PC-3 (cell line): ENCODE measurements around the gene BLOC1S1. TPM values are rescaled to one million over a fixed set of nuclear protein-coding genes. Genes with fewer than 3 reads are reported as not detected.

Source experiments
- ATAC-seq: fragments of 200-7000 bp; cut with Tn5 transposase; 2 replicates; pipeline ENCODE4 v1.9.1; 2020; ENCODE audit warnings: mild to moderate bottlenecking, moderate library complexity
- BruUV-seq: library from RNA; stranded (reverse); fragments of 400-500 nt; replicated peaks from 2 replicates; lab custom pipeline; 2021; lab: Mats Ljungman, UMichigan
- CTCF ChIA-PET: fragments of 300-600 bp; sonication (Branson Sonifier 250); formaldehyde crosslinking; loops from one replicate; lab custom pipeline; 2022; ENCODE audit warnings: antibody characterized with exemption; lab: Charles Lee
- POLR2A ChIA-PET: fragments of 300-600 bp; sonication (Branson Sonifier 250); formaldehyde crosslinking; loops from one replicate; lab custom pipeline; 2022; ENCODE audit warnings: antibody characterized with exemption; ENCODE audit not compliant: unreplicated experiment; lab: Charles Lee
- DNase-seq: peaks from one replicate; pipeline ENCODE4 v3.0.0-alpha.2; 2015
- H2AFZ ChIP-seq: fragments of 300-600 bp; sonication (generic); 2 replicates; pipeline ENCODE4 v1.6.0; 2016; ENCODE audit warnings: antibody characterized with exemption, low read length
- H3F3A ChIP-seq: fragments of 300-600 bp; sonication (generic); one replicate; pipeline ENCODE4 v1.6.0; 2017; ENCODE audit warnings: antibody characterized with exemption, low read length, control low read depth, mild to moderate bottlenecking; ENCODE audit not compliant: unreplicated experiment
- H3K27ac ChIP-seq: fragments of 300-600 bp; sonication (generic); 2 replicates; pipeline ENCODE4 v1.5.1; 2016; ENCODE audit warnings: mild to moderate bottlenecking, low read length
- H3K27me3 ChIP-seq: fragments of 300-600 bp; sonication (generic); 2 replicates; pipeline ENCODE4 v1.6.1; 2016; ENCODE audit warnings: low read length, mixed read lengths
- H3K36me3 ChIP-seq: fragments of 300-600 bp; sonication (generic); 2 replicates; pipeline ENCODE4 v1.6.1; 2016; ENCODE audit warnings: low read depth, mixed run types, low read length, mixed read lengths
- H3K4me1 ChIP-seq: fragments of 300-600 bp; sonication (generic); 2 replicates; pipeline ENCODE4 v1.5.1; 2016; ENCODE audit warnings: low read length; ENCODE audit not compliant: insufficient read depth
- H3K4me2 ChIP-seq: fragments of 300-600 bp; sonication (generic); 2 replicates; pipeline ENCODE4 v1.6.0; 2016; ENCODE audit warnings: low read length
- H3K4me3 ChIP-seq: fragments of 300-600 bp; sonication (generic); 2 replicates; pipeline ENCODE4 v1.5.1; 2016; ENCODE audit warnings: mild to moderate bottlenecking, low read length, mixed read lengths
- H3K79me2 ChIP-seq: fragments of 300-600 bp; sonication (generic); 2 replicates; pipeline ENCODE4 v1.6.1; 2017; ENCODE audit warnings: low read length, mixed read lengths
- H3K9ac ChIP-seq: fragments of 300-600 bp; sonication (generic); 2 replicates; pipeline ENCODE4 v1.6.0; 2016; ENCODE audit warnings: mild to moderate bottlenecking, low read length
- H3K9me2 ChIP-seq: fragments of 300-600 bp; sonication (generic); replicated peaks from 2 replicates; pipeline ENCODE4 v1.6.1; 2016; ENCODE audit warnings: mixed run types, low read length, mixed read lengths
- H3K9me3 ChIP-seq: fragments of 300-600 bp; sonication (generic); 2 replicates; pipeline ENCODE4 v1.6.1; 2016; ENCODE audit warnings: low read length, mixed read lengths
- H4K20me1 ChIP-seq: fragments of 300-600 bp; sonication (generic); 2 replicates; pipeline ENCODE4 v1.6.1; 2016; ENCODE audit warnings: low read length, mixed read lengths
- CTCF ChIP-seq: fragments of 300-600 bp; sonication (generic); conservative IDR thresholded peaks from 2 replicates; pipeline ENCODE4 v1.5.1; 2017; ENCODE audit warnings: antibody characterized with exemption, low read depth, mild to moderate bottlenecking, low read length
- EZH2 ChIP-seq: fragments of 300-600 bp; sonication (generic); IDR thresholded peaks from one replicate; pipeline ENCODE4 v1.6.1; 2017; ENCODE audit warnings: antibody characterized with exemption, mild to moderate bottlenecking, low read length; ENCODE audit not compliant: unreplicated experiment
- EZH2phosphoT487 ChIP-seq: fragments of 300-600 bp; sonication (generic); IDR thresholded peaks from 2 replicates; pipeline ENCODE4 v1.6.1; 2018; ENCODE audit warnings: mild to moderate bottlenecking, antibody characterized with exemption, low read length, borderline replicate concordance
- intact Hi-C: fragments of 100-400 bp; cut with micrococcal nuclease; formaldehyde crosslinking; loops from 2 replicates; pipeline ENCODE4 v1.9.0; 2023
- total RNA-seq: library from RNA; depleted of rRNA; stranded (reverse); fragments of >200 nt; gene quantifications from 2 replicates; pipeline ENCODE4 v1.2.3, GENCODE V29; 2014

Gene BLOC1S1
- total RNA-seq, 1 experiment from 2014 or later, result 90.8 TPM

- Histone ChIP-seq H3K36me3 (peaks cover 12% of the 10 kb centered on the region), H3F3A (no peaks in the 10 kb centered on the region), H2AFZ (peak overlapping the region; percentile 84), H4K20me1 (peaks cover 8% of the 10 kb centered on the region), H3K27me3 (no peaks in the 10 kb centered on the region), H3K4me2 (peak overlapping the region; percentile 99), H3K27ac (peak overlapping the region; percentile 98), H3K9me2 (no peaks in the 10 kb centered on the region), H3K4me1 (peaks cover 24% of the 10 kb centered on the region), H3K79me2 (peaks cover 37% of the 10 kb centered on the region), H3K9ac (peak overlapping the region; percentile 97), H3K9me3 (no peaks in the 10 kb centered on the region), H3K4me3 (peak overlapping the region; percentile 88)
- ATAC-seq (peak; percentile 28), DNase-seq (peak; percentile 56)
- intact Hi-C loops, result loop anchor here (1.0 kb wide), 1 partner anchor 7 kb away; no protein-coding TSS in a partner anchor
- BruUV-seq, result TSS peak; percentile 81
- TF ChIP-seq CTCF, result no peak
- TF ChIP-seq EZH2phosphoT487, result no peak
- TF ChIP-seq EZH2, result no peak
- ChIA-PET CTCF (interaction anchor here (0.5 to 2.1 kb wide), 6 partner anchors 8 to 492 kb away, joined by 3 to 14 read pairs (median 6); partner anchors contain the start of gene RNF41), POLR2A (interaction anchor here (0.6 to 2.0 kb wide), 7 partner anchors 8 to 196 kb away, joined by 3 to 18 read pairs (median 6); partner anchors contain the start of genes ORMDL2 and SARNP)
Observed at GRCh38 chr12:55729819-55730818, 14.3 kb downstream of the BLOC1S1 start.

GRCh38 chr12:55732288-55732687 lies 16.4 kb downstream of the BLOC1S1 start:
- ChIA-PET POLR2A (no interaction called here), CTCF (no interaction called here)
- no peak overlapping the region for H2AFZ ChIP-seq
- H3K9ac ChIP-seq, result no peak overlapping the region
- no peaks in the 10 kb centered on the region for H3F3A ChIP-seq
- H3K4me2 ChIP-seq, result no peak overlapping the region
- H3K9me2 ChIP-seq, result no peaks in the 10 kb centered on the region
- TF ChIP-seq EZH2 (no peak), CTCF (no peak), EZH2phosphoT487 (no peak)
- H4K20me1 ChIP-seq, result peaks cover under 1% of the 10 kb centered on the region
- H3K79me2 ChIP-seq, result peaks cover 27% of the 10 kb centered on the region
- peaks cover 15% of the 10 kb centered on the region for H3K4me1 ChIP-seq
- ATAC-seq (no peak), DNase-seq (no peak)
- no peaks in the 10 kb centered on the region for H3K9me3 ChIP-seq
- no peak overlapping the region for H3K27ac ChIP-seq
- no peaks in the 10 kb centered on the region for H3K27me3 ChIP-seq
- BruUV-seq, result no TSS peak
- H3K36me3 ChIP-seq, result no peaks in the 10 kb centered on the region; the same call in 1 of the 2 replicates
- no peak overlapping the region for H3K4me3 ChIP-seq
- intact Hi-C loops, result no loop called here
